GM18519 (cell line): ENCODE results near the gene CRB1.

ENCODE experiments used
- ATAC-seq: cut with Tn5 transposase; IDR thresholded peaks from one replicate; pipeline ENCODE4 v1.9.1; 2021; ENCODE audit warnings: mild to moderate bottlenecking, moderate library complexity; ENCODE audit not compliant: unreplicated experiment, low FRiP score

The CRB1 gene

DNA sequence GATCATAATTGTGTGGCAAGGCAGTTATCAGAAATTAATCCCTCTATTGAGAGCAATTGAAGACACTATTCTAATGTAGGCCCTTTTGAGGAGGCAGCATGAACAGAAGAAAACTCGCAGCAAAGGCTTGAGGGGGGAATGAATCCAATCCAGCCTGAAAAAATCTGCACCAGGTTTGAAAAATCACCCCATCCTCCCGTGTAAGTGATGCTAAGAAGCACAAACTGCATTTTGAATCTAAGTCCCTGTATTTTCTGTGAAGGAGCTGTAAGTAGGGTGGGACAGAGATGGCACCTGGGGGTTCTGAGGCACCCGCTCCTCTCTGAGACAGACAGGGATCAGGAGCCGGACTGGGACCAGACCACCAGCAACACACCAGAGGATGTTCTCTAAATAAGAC, at the start of gene CRB1:
Gene CRB1, plus strand, starts transcription at position 241 of the 400 bp plus-strand sequence. CDS start 161 bp downstream, outside the sequence.
- ATAC-seq = no peak

- no peak for ATAC-seq
Measured at GRCh38 chr1:197218857-197219256, 49.2 kb upstream of the CRB1 start.

GRCh38 chr1:197222025-197222685, 45.9 kb upstream of the CRB1 start:
- ATAC-seq = no peak

DNA sequence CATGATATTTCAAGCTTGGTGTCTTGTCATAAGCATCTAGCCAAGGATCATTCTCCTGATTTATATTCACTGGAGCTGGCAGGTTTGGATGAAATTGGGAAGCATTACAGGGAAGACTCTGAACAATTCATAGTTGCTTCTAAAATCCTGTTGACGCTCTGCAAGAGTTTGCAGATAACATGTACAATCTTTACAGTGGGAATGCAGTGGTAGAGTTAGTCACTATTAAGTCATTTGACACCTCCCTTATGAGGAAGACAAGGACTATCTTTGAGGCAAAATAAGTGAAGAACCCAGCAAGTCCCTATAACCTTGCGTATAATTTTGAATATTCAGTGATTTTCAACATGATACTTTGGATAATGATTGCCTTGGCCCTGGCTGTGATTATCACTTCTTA, 45.3 kb upstream of the CRB1 start:
- ATAC-seq = no peak

GRCh38 chr1:197224160-197224559, 43.9 kb upstream of the CRB1 start:
- ATAC-seq = no peak

DNA sequence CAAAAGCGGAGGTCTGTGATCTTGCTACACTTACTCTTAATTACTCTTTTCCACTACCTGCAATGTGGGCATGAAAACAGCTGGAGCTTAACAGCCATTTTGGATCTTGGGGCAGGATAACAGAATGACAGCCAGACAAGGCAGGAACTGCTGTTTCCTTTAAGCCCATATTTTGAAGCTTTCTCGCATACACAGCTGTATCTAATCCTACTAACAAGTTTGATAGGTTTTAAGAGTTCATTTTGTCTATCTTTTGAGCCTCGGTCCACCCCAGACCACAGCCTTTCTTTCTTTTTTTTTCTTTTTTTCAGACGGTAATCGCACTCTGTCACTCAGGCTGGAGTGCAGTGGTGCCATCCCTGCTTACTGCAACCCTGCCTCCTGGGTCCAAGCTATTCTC, 42.4 kb upstream of the CRB1 start:
- ATAC-seq = no peak

DNA sequence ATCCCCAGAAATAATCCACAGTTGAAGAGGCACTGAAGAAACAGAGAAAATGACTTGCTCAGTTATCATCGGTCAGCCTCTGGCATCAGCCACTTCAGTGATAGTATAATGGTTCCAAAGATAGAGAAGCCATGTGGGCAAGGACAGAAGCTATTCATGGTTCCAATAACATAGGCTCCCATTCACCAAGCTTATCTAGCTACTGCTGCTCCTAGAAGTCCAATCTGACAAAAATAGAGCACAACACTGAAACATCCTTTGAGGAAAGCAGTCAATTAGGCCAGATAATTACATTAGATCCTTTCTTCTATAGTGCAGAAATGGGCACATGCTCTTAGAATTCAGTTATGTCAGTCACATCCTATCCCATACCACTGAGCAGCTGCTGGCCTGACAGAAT, 33.5 kb upstream of the CRB1 start:
- no peak for ATAC-seq

- no peak for ATAC-seq
Measured at GRCh38 chr1:197235355-197235754, 32.7 kb upstream of the CRB1 start.

DNA sequence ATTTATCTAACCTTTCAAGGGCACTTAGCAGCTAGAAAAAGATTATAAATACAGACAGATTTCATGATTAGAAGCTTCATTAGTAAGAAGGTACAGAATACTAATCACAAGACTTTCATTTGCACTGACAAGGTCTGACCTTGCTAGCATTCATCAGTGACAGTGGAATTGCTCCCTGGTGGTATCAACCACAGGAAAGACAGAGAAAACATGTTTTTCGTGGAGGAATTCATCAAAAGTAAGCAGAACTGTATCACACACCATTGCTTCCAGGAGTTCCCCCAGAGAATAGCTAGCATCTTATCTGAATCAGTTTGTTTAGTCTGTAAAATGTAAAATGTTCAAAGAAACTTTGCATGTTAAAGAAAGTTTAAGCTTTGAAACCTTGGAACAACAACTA, 20.6 kb upstream of the CRB1 start:
- ATAC-seq = no peak

GRCh38 chr1:197249324-197249723, 18.7 kb upstream of the CRB1 start:
- no peak for ATAC-seq

- ATAC-seq = no peak
Measured at GRCh38 chr1:197250616-197251015, 17.4 kb upstream of the CRB1 start.

DNA sequence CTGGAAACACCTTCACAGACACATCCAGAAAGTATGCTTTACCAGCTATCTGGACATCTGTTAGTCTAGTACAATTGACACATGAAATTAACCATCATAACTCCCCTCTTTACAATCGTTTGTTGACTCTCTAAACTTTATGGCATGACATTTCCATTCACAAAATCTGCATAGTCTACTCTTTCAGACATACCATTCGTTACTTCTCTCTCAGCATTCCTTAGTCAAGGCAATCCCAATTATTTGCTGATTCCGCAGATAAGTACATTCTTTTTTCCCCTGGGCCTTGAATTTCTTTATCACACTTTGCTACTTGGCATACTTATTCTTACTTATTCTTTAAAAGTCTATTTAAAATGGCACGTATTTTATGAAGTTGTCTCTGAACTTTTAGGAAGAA, 15.1 kb upstream of the CRB1 start:
- ATAC-seq = no peak

DNA sequence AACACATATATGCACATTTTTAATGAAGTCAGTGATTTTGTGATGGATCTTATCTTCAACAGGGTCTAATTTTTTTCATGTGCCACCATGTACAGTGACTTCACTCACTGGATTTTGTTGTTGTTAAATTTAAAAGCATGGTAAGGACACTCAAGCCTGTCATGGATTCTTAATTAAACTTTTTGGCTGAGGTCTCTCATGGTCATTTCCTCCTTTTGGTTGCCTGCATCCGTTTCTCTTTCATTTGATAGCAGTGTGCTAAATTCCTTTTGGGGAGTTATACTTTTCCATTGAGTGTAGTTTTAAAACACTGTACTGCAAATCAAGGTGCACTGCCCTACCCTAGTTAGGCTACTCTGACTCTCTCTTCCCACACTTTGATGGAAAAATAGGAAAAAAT, 13.2 kb upstream of the CRB1 start:
- no peak for ATAC-seq

DNA sequence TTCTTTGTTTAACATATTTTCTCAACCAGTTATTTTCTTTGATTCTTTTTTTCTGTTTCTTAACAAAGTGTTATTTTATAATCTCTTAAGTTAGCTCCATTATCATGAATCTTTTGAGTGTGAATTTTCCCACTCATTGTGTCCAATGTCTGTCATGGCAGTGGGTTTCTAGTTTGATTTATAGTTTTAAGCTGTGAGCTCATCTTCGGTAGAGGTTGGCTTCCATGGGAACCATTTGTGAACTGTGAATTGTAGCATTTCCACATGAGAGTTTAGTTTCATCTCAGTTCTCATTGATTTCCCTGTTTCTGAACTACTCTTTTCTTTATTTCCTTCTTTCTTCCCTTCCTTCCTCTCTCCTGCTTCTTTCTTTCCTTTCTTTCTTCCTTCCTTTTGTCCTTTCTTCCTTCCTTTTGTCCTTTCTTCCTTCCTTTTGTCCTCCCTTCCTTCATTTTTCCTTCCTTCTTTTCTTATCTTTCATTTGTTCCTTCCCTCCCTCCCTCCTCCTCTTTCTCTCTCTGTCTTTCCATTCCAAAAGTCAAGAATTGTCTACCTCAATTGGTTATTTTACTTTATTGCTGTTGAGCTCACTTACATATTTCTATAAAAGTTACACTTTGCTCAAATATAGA, 3.0 kb upstream of the CRB1 start:
- no peak for ATAC-seq

DNA sequence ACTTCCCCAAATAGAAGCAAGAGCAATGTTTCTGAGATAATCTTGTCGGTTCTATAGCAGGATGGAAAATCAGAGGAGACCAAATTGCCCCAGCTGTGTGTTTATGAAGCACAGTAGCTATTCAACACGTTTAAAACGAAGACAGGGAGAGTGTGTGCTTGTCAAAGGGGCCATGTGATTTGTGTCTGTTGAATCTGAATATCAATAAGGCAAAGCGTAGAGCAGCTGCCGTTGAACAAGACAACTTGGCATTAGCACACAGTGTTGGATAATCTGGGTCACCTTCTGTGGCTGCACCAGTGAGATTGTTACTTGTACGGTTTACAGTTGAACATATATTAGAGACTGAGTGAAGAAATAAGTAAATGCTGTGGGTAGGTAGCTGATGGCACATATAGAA, 1.0 kb downstream of the CRB1 start:
- ATAC-seq = no peak

- ATAC-seq = no peak
Measured at GRCh38 chr1:197272791-197273190, 4.7 kb downstream of the CRB1 start.

- no peak for ATAC-seq
Measured at GRCh38 chr1:197277166-197277565, 9.1 kb downstream of the CRB1 start.

DNA sequence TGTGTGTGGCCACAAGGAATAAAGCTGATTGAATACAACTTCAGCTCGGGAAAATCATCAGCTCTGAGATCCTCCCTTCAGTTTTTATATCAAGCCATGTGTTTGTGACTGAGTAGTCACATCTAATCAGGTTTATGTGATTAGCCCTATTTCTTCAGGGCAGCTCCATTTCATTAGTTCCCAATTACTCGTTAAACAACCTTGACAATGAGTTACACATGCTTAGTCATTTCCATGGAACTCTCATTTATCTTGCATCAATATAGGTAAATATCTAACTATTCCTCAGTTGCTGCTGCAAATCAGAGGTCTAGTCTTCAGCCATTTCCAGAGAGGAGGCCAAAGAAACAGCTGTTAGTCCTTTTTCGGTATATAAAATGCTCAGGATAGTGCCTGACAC, 16.3 kb downstream of the CRB1 start:
- ATAC-seq = no peak

- no peak for ATAC-seq
Measured at GRCh38 chr1:197284966-197285365, 16.9 kb downstream of the CRB1 start.

GRCh38 chr1:197285526-197286205, 17.6 kb downstream of the CRB1 start:
- no peak for ATAC-seq

DNA sequence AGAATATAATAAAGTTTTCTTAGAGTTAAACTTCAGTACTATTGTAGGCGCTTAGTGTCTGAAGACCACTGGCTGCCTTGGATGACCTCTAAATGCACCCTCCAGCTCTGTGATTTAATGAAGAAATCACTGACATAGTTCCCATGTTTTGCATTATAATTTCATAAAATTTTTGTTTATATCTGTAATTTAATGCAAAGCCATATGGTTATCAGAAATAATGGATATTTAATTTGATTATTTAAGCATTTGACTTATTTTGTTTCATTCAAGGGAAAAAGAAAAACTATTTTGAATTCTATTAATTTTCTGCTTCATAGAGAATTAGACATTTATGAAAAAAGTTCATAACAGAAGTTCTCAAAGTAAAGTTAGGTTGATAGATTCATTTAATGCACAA, 18.6 kb downstream of the CRB1 start:
- no peak for ATAC-seq

- no peak for ATAC-seq
Measured at GRCh38 chr1:197287863-197288262, 19.8 kb downstream of the CRB1 start.
